Activated CD4-positive, alpha-beta T cell treated with anti-CD3 and anti-CD28 coated beads, Interleukin-2, Interleukin-4, amounts not matched to agents 100 ng/mL and 50 ng/mL, durations not matched to agents 16 hours and 8 hours (primary cell): ENCODE measurements around the gene CALCA.

Experiments used
- DNase-seq: peaks from one replicate; pipeline ENCODE4 v3.0.0-alpha.2; 2020; ENCODE audit warnings: low spot score

CALCA gene

GRCh38 chr11:14949437-14950147 lies 22.6 kb downstream of the CALCA start:
- DNase-seq: no peak

DNA sequence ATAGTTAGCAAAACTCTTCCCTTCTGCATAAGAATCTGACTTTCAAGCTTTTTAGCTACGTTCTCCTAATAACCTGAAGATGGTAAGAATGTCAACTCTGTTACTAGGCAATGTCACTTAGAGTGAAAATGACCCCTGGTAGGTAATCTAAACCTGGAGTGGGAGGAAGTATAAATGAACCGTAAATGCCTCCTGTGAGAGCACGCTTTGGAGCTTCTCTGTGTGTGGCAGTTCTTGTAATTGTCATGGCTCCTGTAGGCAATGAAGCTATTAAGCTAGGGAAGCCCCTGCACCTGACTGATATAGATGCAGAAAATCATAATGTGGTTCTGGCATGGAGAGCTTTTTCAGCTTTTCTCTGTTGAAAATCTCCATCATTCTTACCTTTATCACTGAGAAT lies 29.4 kb downstream of the CALCA start:
- no peak for DNase-seq

DNA sequence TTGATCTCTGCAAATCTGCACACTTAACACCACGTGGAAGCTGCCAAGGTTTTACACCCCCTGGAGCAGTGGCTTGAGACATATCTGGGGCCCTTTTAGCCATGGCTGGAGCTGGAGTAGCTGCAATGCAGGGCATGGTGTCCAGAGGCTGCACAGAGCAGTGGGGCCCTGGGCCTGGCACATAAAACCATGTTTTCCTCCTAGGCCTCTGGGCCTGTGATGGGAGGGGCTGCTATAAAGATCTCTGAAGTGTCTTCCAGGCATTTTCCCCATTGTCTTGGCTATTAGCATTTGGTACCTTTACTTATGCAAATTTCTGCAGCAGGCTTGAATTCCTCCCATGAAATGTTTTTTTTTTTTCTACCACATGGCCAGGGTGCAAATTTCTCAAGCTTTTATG lies 33.2 kb downstream of the CALCA start:
- DNase-seq: no peak

- no peak for DNase-seq
Measured at GRCh38 chr11:14934641-14935351, 37.4 kb downstream of the CALCA start.

DNA sequence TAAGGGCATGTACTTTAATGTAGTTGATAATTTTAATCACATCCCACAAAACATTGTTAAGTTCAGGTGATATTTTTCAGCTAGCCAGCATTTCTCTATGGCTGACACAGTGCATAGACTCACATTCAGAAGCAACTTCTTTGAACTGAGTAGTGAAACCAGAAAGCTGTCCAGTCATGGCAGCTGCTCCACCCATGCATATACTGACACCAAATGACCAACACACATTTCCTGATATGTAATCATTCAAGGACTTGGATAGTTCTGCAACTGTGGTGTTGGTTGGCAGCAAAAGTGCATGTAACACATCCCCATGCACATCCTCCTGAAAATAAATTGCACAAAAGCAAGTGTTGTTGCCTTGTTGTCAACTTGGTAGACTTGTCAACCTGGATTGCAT lies 39.7 kb downstream of the CALCA start:
- no peak for DNase-seq

- DNase-seq: no peak
Measured at GRCh38 chr11:14930369-14930768, 41.8 kb downstream of the CALCA start.

GRCh38 chr11:14927146-14927545 lies 45.0 kb downstream of the CALCA start:
- no peak for DNase-seq

GRCh38 chr11:14924318-14924717 lies 47.8 kb downstream of the CALCA start:
- no peak for DNase-seq
